Activated naive CD4-positive, alpha-beta T cell treated with anti-CD3 and anti-CD28 coated beads, Interleukin-2, amount 10 ng/mL, durations not matched to agents 7 days and 5 days (primary cell): Measurements from ENCODE around the gene ASPN.

Experiments used
- CTCF ChIA-PET: fragments of 350-600 bp; sonication (Branson Sonifier 250); formaldehyde crosslinking; loops from one replicate; lab custom pipeline; 2021; ENCODE audit warnings: antibody characterized with exemption; lab: Charles Lee
- DNase-seq: peaks from one replicate; pipeline ENCODE4 v3.0.0-alpha.2; 2020
- H3K27ac Mint-ChIP-seq: one replicate; pipeline ENCODE4 v1.8.0; 2021; ENCODE audit warnings: mild to moderate bottlenecking, moderate library complexity, mixed read lengths
- H3K27me3 Mint-ChIP-seq: one replicate; pipeline ENCODE4 v1.8.0; 2021; ENCODE audit warnings: mild to moderate bottlenecking, mixed read lengths
- H3K36me3 Mint-ChIP-seq: one replicate; pipeline ENCODE4 v1.8.0; 2021; ENCODE audit warnings: mixed read lengths
- H3K4me1 Mint-ChIP-seq: one replicate; pipeline ENCODE4 v1.8.0; 2021; ENCODE audit warnings: mixed read lengths
- H3K4me3 Mint-ChIP-seq: one replicate; pipeline ENCODE4 v1.8.0; 2021; ENCODE audit warnings: mild to moderate bottlenecking, moderate library complexity, mixed read lengths
- H3K9me3 Mint-ChIP-seq: one replicate; pipeline ENCODE4 v1.8.0; 2021; ENCODE audit warnings: mixed read lengths

ASPN gene

DNA sequence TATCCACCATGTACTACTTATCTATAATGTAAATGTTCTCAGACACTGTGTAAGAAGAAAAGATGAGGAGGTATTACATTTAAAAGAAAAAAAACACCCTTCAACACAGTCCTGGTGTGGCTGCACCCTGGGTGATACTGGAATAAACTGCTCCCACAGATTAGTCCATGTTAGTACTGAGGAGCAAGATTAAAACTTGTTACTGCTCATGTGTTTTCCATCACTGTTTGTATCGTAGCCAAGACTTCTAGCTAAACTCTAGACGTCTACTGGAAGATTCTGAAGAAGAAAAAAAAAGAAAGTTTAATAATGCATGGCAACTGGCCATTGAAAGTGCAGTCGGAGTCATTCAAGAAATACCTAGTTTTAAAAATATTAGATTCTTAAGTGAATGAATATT is at the start of gene ASPN:
ASPN (minus strand) TSS at position 178 of the 400 bp plus-strand sequence.
- H3K4me3 Mint-ChIP-seq, result no peak within 1 kb of the TSS
- H3K27ac Mint-ChIP-seq, result no peak within 1 kb of the TSS
- DNase-seq, result no peak
- CTCF ChIA-PET, result no interaction called here
- H3K9me3 Mint-ChIP-seq, result no peaks in the 10 kb centered on the region
- no peaks in the 10 kb centered on the region for H3K36me3 Mint-ChIP-seq
- H3K27me3 Mint-ChIP-seq, result no peaks in the 10 kb centered on the region
- H3K4me1 Mint-ChIP-seq, result peaks cover 9% of the 10 kb centered on the region

GRCh38 chr9:92530893-92531292 is 48.6 kb upstream of the ASPN start:
- H3K27me3 Mint-ChIP-seq, result no peaks in the 10 kb centered on the region
- H3K4me3 Mint-ChIP-seq, result no peak overlapping the region
- CTCF ChIA-PET, result no interaction called here
- H3K4me1 Mint-ChIP-seq, result no peaks in the 10 kb centered on the region
- H3K9me3 Mint-ChIP-seq, result no peaks in the 10 kb centered on the region
- no peak overlapping the region for H3K27ac Mint-ChIP-seq
- no peaks in the 10 kb centered on the region for H3K36me3 Mint-ChIP-seq
- DNase-seq, result no peak

DNA sequence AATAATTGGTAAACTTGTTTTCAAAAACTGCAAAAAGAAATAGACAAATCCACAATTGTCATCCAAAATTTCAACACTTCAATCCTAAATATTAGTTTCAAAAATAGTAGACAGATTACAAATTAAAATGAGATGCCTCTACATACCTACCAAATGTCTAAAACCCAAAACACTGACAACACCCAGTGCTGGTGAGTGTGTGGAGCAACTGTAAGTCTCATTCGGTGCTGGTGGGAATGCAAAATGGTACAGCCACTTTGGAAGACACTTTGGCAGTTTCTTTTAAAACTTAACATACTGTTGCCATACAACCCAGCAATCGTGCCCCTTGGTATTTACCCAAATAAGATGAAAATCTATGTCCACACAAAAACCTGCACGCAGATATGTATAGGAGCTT is 46.8 kb upstream of the ASPN start:
- CTCF ChIA-PET, result no interaction called here
- no peaks in the 10 kb centered on the region for H3K4me1 Mint-ChIP-seq
- no peak overlapping the region for H3K27ac Mint-ChIP-seq
- H3K36me3 Mint-ChIP-seq, result no peaks in the 10 kb centered on the region
- no peak for DNase-seq
- no peaks in the 10 kb centered on the region for H3K27me3 Mint-ChIP-seq
- no peak overlapping the region for H3K4me3 Mint-ChIP-seq
- H3K9me3 Mint-ChIP-seq, result no peaks in the 10 kb centered on the region

GRCh38 chr9:92528522-92528849 is 46.2 kb upstream of the ASPN start:
- no peak for DNase-seq
- Mint-ChIP-seq H3K27me3 (no peaks in the 10 kb centered on the region), H3K27ac (no peak overlapping the region), H3K9me3 (no peaks in the 10 kb centered on the region), H3K4me3 (no peak overlapping the region), H3K4me1 (no peaks in the 10 kb centered on the region), H3K36me3 (no peaks in the 10 kb centered on the region)
- CTCF ChIA-PET, result no interaction called here

GRCh38 chr9:92527832-92528521 is 45.7 kb upstream of the ASPN start:
- H3K27ac Mint-ChIP-seq, result no peak overlapping the region
- no peaks in the 10 kb centered on the region for H3K4me1 Mint-ChIP-seq
- CTCF ChIA-PET, result no interaction called here
- no peaks in the 10 kb centered on the region for H3K36me3 Mint-ChIP-seq
- no peak overlapping the region for H3K4me3 Mint-ChIP-seq
- no peaks in the 10 kb centered on the region for H3K27me3 Mint-ChIP-seq
- no peak for DNase-seq
- H3K9me3 Mint-ChIP-seq, result no peaks in the 10 kb centered on the region

DNA sequence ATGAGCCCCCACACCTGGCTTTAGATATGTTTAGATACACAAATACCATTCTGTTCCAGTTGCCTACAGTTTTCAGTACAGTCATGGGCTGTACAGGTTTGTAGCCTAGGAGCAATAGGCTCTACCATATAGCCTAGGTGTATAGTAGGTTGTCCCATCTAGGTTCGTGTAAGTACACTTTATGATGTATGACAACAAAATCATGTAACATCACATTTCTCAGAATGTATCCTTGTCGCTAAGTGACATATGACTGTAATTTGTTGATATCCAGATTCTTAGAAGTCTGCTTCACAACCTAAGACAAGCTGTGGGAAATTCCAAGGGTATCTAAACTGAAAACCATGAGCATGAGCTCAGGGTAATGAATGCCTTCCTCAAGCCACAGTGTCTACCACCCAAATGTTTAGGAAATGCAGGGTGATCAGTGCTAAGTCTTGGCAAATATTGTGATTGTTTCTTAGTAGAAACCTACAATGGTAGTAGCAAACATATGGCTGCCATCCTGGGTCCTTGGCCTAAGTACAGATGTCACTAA is 45.1 kb upstream of the ASPN start:
- H3K27ac Mint-ChIP-seq, result no peak overlapping the region
- no peaks in the 10 kb centered on the region for H3K36me3 Mint-ChIP-seq
- no peaks in the 10 kb centered on the region for H3K9me3 Mint-ChIP-seq
- CTCF ChIA-PET, result no interaction called here
- no peaks in the 10 kb centered on the region for H3K4me1 Mint-ChIP-seq
- DNase-seq, result no peak
- H3K4me3 Mint-ChIP-seq, result no peak overlapping the region
- no peaks in the 10 kb centered on the region for H3K27me3 Mint-ChIP-seq

GRCh38 chr9:92525306-92525705 is 43.0 kb upstream of the ASPN start:
- Mint-ChIP-seq H3K27me3 (no peaks in the 10 kb centered on the region), H3K9me3 (no peaks in the 10 kb centered on the region), H3K27ac (no peak overlapping the region), H3K4me3 (no peak overlapping the region), H3K36me3 (no peaks in the 10 kb centered on the region), H3K4me1 (no peaks in the 10 kb centered on the region)
- CTCF ChIA-PET, result no interaction called here
- DNase-seq, result no peak

DNA sequence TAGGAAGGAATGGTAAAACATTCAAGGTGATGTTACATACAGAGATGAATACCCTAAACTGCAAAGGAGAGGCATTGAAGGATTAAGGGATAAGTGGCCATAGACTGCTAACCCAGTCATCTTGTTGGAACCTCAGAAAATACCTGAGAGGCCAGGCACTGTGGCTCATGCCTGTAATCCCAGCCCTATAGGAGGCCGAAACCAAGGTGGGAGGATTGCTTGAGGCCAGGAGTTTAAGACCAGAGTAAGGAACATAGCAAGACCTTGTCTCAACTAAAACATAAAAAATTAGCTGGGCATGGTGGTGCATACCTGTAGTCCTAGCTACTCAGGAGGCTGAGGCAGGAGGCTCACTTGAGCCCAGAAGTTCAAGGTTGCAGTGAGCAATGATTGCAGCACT is 42.6 kb upstream of the ASPN start:
- Mint-ChIP-seq H3K36me3 (no peaks in the 10 kb centered on the region), H3K4me3 (no peak overlapping the region), H3K27me3 (no peaks in the 10 kb centered on the region), H3K4me1 (no peaks in the 10 kb centered on the region), H3K9me3 (no peaks in the 10 kb centered on the region), H3K27ac (no peak overlapping the region)
- DNase-seq, result no peak
- CTCF ChIA-PET, result no interaction called here

- no peak overlapping the region for H3K27ac Mint-ChIP-seq
- CTCF ChIA-PET, result no interaction called here
- no peaks in the 10 kb centered on the region for H3K9me3 Mint-ChIP-seq
- no peak for DNase-seq
- H3K27me3 Mint-ChIP-seq, result no peaks in the 10 kb centered on the region
- no peaks in the 10 kb centered on the region for H3K36me3 Mint-ChIP-seq
- H3K4me3 Mint-ChIP-seq, result no peak overlapping the region
- H3K4me1 Mint-ChIP-seq, result no peaks in the 10 kb centered on the region
Observed at GRCh38 chr9:92522983-92523970, 41.0 kb upstream of the ASPN start.

DNA sequence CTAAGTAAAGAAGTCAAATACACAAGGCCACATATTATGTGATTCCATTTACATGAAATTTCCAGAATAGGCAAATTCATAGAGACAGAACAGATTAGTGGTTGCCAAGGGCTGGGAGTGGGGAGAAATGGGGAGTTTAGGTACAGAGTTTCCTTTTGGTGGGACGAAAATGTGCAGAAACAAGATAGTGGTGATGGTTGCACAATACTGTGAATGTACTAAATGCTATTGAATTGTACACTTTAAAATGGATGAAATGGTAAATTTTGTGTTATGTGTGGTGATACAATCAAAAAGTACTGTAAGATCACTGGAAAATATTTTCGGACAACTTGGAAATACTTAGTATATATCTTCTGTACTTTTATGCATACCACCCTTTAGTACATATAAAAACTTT is 38.5 kb upstream of the ASPN start:
- CTCF ChIA-PET, result no interaction called here
- no peaks in the 10 kb centered on the region for H3K36me3 Mint-ChIP-seq
- H3K4me1 Mint-ChIP-seq, result no peaks in the 10 kb centered on the region
- H3K4me3 Mint-ChIP-seq, result no peak overlapping the region
- no peaks in the 10 kb centered on the region for H3K27me3 Mint-ChIP-seq
- no peak for DNase-seq
- no peaks in the 10 kb centered on the region for H3K9me3 Mint-ChIP-seq
- H3K27ac Mint-ChIP-seq, result no peak overlapping the region

DNA sequence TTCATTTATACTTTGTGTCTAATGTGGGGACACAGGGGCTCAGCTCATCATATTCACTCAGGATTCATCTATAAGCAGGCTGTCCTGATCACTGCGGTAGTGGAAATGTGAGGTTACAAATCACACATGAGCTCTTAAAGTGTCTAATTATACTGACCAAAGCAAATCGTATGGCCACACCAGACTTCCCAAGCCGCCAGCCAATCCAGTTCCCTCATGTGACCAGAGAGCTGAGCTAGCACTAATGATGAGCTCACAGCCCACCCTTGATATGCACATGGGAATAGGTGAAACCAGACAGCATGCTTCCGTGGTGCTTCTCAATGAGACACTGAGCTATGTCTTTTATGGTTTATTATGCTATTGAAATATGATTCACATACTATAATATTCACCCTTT is 35.9 kb upstream of the ASPN start:
- no peak for DNase-seq
- no peak overlapping the region for H3K4me3 Mint-ChIP-seq
- no peaks in the 10 kb centered on the region for H3K4me1 Mint-ChIP-seq
- H3K9me3 Mint-ChIP-seq, result no peaks in the 10 kb centered on the region
- CTCF ChIA-PET, result no interaction called here
- no peaks in the 10 kb centered on the region for H3K36me3 Mint-ChIP-seq
- H3K27ac Mint-ChIP-seq, result no peak overlapping the region
- H3K27me3 Mint-ChIP-seq, result no peaks in the 10 kb centered on the region

DNA sequence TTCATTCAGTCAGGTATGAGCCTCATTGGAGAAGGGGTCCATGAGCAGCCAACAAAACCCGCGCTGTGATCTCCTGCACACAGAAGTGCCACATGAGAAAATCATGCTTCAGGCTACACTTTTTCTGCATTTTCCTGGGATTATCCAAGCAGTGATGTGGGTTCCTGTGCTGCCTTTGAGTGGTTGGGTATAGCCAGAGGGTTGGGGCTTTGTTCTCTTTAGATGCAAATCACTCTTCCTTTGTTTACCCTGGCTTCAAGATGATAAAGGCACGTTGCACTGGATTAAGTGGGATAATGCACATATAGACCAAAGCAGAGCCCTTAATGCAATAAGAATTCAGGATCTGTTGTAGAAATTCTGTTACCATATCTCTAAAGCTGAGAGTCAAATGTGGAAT is 34.7 kb upstream of the ASPN start:
- no peak overlapping the region for H3K4me3 Mint-ChIP-seq
- H3K27me3 Mint-ChIP-seq, result no peaks in the 10 kb centered on the region
- DNase-seq, result no peak
- no peak overlapping the region for H3K27ac Mint-ChIP-seq
- CTCF ChIA-PET, result no interaction called here
- H3K9me3 Mint-ChIP-seq, result no peaks in the 10 kb centered on the region
- no peaks in the 10 kb centered on the region for H3K4me1 Mint-ChIP-seq
- H3K36me3 Mint-ChIP-seq, result no peaks in the 10 kb centered on the region

DNA sequence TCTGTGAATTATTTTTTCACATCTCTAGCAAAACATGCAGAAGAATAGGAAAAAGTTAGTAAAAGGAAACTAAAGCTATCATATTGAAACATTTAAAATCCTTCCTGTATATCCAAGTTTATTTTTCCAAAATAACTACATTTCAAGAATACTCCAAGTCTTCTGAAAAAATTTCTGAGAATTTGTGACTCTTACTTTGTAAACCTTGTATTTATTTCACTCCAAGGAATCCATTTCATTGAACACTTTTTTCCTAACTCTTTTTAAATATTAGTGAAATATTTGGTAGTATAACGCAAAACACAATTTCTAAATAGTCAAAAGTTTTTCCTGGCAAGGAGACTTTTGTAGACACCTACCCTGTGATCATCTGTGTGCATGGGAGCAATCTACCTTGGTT is 34.2 kb upstream of the ASPN start:
- Mint-ChIP-seq H3K4me3 (no peak overlapping the region), H3K27me3 (no peaks in the 10 kb centered on the region), H3K9me3 (no peaks in the 10 kb centered on the region)

DNA sequence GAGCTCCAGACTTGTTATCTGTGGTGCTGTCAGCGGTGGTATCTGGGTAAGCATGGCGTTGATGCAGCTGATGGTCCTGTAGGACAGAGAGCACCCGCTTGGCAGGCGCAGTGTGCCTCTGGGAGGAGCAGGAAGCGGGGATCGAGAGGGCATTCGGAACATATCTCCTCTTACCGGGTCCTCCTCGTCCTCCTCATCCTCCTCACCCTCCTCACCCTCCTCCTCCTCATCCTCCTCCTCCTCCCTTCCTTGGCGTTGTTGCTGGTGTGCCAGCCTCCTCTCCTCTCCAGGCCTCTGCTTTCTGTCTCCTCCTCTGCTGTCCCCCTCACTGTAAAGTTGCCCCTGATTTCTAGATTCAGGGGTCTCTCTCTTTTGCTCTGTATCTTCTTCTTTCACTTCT is 32.3 kb upstream of the ASPN start:
- no peak for DNase-seq
- H3K27ac Mint-ChIP-seq, result no peak overlapping the region
- no peaks in the 10 kb centered on the region for H3K27me3 Mint-ChIP-seq
- CTCF ChIA-PET, result no interaction called here
- H3K4me1 Mint-ChIP-seq, result no peaks in the 10 kb centered on the region
- no peaks in the 10 kb centered on the region for H3K9me3 Mint-ChIP-seq
- no peak overlapping the region for H3K4me3 Mint-ChIP-seq
- H3K36me3 Mint-ChIP-seq, result no peaks in the 10 kb centered on the region

More for the DNA sequence above, 34.2 kb upstream of the ASPN start:
- no peaks in the 10 kb centered on the region for H3K4me1 Mint-ChIP-seq
- no peak overlapping the region for H3K27ac Mint-ChIP-seq
- H3K36me3 Mint-ChIP-seq, result no peaks in the 10 kb centered on the region
- no peak for DNase-seq
- CTCF ChIA-PET, result no interaction called here

- H3K27me3 Mint-ChIP-seq, result no peaks in the 10 kb centered on the region
- H3K36me3 Mint-ChIP-seq, result no peaks in the 10 kb centered on the region
- CTCF ChIA-PET, result no interaction called here
- H3K4me3 Mint-ChIP-seq, result no peak overlapping the region
- H3K27ac Mint-ChIP-seq, result no peak overlapping the region
- no peak for DNase-seq
- H3K4me1 Mint-ChIP-seq, result no peaks in the 10 kb centered on the region
- no peaks in the 10 kb centered on the region for H3K9me3 Mint-ChIP-seq
Observed at GRCh38 chr9:92513349-92513748, 31.0 kb upstream of the ASPN start.
